Measurements from ENCODE around the gene RBM25. TPM values are rescaled to one million over a fixed set of nuclear protein-coding genes. Genes with fewer than 3 reads are reported as not detected.

Gene RBM25
- total and polyA plus RNA-seq, 3 donors from 2014 or later = 30.6 to 132 (median 113) TPM

GRCh38 chr14:73025544-73025943 is 32.8 kb upstream of the RBM25 start:
- intact Hi-C loops (cut with DNase I; ENCODE audit: low total_unique reads) = no loop called here

DNA sequence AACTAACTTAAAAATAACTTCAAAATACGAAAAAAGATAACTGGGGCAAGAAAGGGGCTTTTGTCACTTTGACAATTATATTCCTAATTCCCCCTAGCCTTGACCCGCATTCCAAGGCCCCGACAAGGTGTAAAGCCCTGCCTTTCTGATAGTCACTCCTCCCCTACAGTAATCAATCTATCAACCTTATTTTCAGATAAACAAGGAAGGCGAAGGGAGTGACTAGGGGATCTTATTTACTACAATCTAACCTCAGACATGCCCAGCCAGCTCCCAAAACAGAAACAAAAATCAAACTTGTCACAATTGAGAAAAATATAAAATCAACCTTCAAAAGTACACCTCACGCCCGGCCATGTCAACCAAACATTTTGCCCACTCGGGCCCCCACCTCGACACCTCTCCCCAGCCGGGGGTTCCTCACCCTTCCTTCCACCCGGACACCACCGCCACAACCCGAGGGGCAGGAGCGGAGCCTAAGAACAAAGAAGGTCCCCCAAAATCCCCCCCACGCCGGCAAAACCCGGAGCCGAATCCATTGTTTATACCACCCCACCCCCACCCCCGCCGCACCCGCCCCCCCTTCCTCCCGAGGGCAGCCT is 32.0 kb upstream of the RBM25 start:
- 1 to 2% methylated on average over 17 to 20 of the region's 21 CpGs for WGBS, 2 donors
- intact Hi-C loops (cut with DNase I; ENCODE audit: low total_unique reads) = no loop called here
- H3K4me3 ChIP-seq = peak overlapping the region; percentile 76 to 92
- TF ChIP-seq CTCF (IDR thresholded peaks at IDR 0.05) (no peak), POLR2A (IDR thresholded peaks at IDR 0.05) (no peak)
- no peaks in the 10 kb centered on the region for H3K36me3 ChIP-seq (ENCODE audit: low read depth, missing control alignments)
- no peaks in the 10 kb centered on the region for H3K9me3 ChIP-seq
- no peaks in the 10 kb centered on the region for H3K27me3 ChIP-seq
- peak; percentile 21 for DNase-seq
- H3K27ac ChIP-seq = peak overlapping the region; percentile 91 to 93
- H3K4me1 ChIP-seq = peaks cover 18% of the 10 kb centered on the region

More at GRCh38 chr14:73025544-73025943, 32.8 kb upstream of the RBM25 start:
- no peak for TF ChIP-seq POLR2A (IDR thresholded peaks at IDR 0.05)
- TF ChIP-seq CTCF (IDR thresholded peaks at IDR 0.05) = no peak
- Histone ChIP-seq H3K9me3 (no peaks in the 10 kb centered on the region), H3K4me1 (peaks cover 18% of the 10 kb centered on the region), H3K27ac (peak overlapping the region in 1 of 2 donors; percentile 91), H3K4me3 (no peak overlapping the region), H3K27me3 (no peaks in the 10 kb centered on the region), H3K36me3 (ENCODE audit: low read depth, missing control alignments) (no peaks in the 10 kb centered on the region)
- 61 to 65% methylated on average over 3 of the region's 3 CpGs for WGBS, 2 donors
- DNase-seq = no peak

GRCh38 chr14:73026845-73027542 is 31.3 kb upstream of the RBM25 start, which contains the start of gene ZFYVE1:
Gene ZFYVE1, minus strand, starts transcription at chr14:73027106. Its CDS starts 2,598 bp downstream, at chr14:73024508.
- no peaks in the 10 kb centered on the region for H3K9me3 ChIP-seq
- DNase-seq = peak; percentile 99
- peak within 1 kb of the TSS; percentile 91 to 93 for H3K27ac ChIP-seq
- H3K36me3 ChIP-seq (ENCODE audit: low read depth, missing control alignments) = no peaks in the 10 kb centered on the region
- intact Hi-C loops (cut with DNase I; ENCODE audit: low total_unique reads) = no loop called here
- TF ChIP-seq CTCF (IDR thresholded peaks at IDR 0.05) (peak in 1 of 3 experiments; percentile 4), POLR2A (IDR thresholded peaks at IDR 0.05) (peak; percentile 43)
- H3K4me3 ChIP-seq = peak within 1 kb of the TSS; percentile 76 to 92
- 0 to 2% methylated on average over 23 to 42 of the region's 42 CpGs for WGBS, 2 donors
- H3K4me1 ChIP-seq = peaks cover 18% of the 10 kb centered on the region
- H3K27me3 ChIP-seq = no peaks in the 10 kb centered on the region

GRCh38 chr14:73027546-73027945 is 30.8 kb upstream of the RBM25 start:
- Histone ChIP-seq H3K9me3 (no peaks in the 10 kb centered on the region), H3K27ac (peak overlapping the region; percentile 91 to 93)
- intact Hi-C loops (cut with DNase I; ENCODE audit: low total_unique reads) = no loop called here

More at GRCh38 chr14:73027546-73027945, 30.8 kb upstream of the RBM25 start:
- H3K4me3 ChIP-seq = peak overlapping the region; percentile 27 to 92
- H3K36me3 ChIP-seq (ENCODE audit: low read depth, missing control alignments) = no peaks in the 10 kb centered on the region
- peaks cover 18% of the 10 kb centered on the region for H3K4me1 ChIP-seq
- DNase-seq = no peak
- H3K27me3 ChIP-seq = no peaks in the 10 kb centered on the region
- TF ChIP-seq CTCF (IDR thresholded peaks at IDR 0.05) (no peak), POLR2A (IDR thresholded peaks at IDR 0.05) (no peak)
- WGBS, 2 donors = 25 to 32% methylated on average over 3 of the region's 3 CpGs

Data from testis (tissue), 3 donors.